GM21526 (cell line): ENCODE data around the gene PAIP2B.

ENCODE experiments used
- ATAC-seq: cut with Tn5 transposase; IDR thresholded peaks from one replicate; pipeline ENCODE4 v1.9.1; 2021; ENCODE audit warnings: moderate library complexity; ENCODE audit not compliant: unreplicated experiment, low FRiP score

The PAIP2B gene

DNA sequence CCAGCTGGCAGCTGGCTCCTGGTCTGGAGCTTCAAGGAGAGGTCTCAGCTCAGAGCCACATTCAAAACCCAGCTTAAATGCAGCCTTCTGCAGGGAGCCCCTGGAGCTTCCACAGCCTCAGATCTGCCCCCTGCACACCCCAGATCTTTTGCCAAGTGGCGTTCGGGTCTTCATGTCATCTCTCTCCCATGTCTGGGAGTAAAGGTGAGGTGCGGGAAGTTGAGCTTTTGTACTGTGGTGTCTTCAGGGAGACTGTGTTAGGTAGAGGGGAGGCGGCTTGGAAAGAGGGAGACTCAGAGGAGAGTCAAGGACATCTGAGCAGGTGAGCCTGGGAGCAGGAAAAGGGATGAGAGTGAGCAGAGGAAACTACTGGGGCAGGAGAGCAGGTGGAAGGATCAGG, 71.1 kb downstream of the PAIP2B start:
- no peak for ATAC-seq

DNA sequence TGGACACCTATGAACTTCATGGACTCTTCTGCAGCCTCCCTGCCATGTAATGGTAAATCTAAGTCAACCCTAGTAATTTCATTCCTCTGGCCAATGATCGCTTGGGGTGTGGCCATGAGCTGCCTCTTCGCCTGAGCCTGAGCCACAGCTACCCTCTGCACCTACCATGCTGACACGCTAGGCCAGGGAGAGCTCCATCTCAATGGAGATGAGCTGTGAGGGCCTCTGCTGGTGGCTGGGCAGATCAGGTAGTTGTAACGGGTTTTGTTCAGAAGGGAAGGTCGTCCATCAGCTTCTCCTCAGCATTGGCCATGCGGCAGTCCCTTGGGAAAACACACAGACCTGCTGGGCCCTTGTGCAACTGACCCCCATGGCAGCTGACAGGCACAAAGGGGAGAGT, 72.1 kb downstream of the PAIP2B start:
- ATAC-seq: no peak

- no peak for ATAC-seq
Measured at GRCh38 chr2:71154279-71154678, 72.6 kb downstream of the PAIP2B start.

- no peak for ATAC-seq
Measured at GRCh38 chr2:71153585-71154224, 73.2 kb downstream of the PAIP2B start.

- ATAC-seq: no peak
Measured at GRCh38 chr2:71151620-71152019, 75.3 kb downstream of the PAIP2B start.

GRCh38 chr2:71150082-71150816, 76.7 kb downstream of the PAIP2B start:
- no peak for ATAC-seq

DNA sequence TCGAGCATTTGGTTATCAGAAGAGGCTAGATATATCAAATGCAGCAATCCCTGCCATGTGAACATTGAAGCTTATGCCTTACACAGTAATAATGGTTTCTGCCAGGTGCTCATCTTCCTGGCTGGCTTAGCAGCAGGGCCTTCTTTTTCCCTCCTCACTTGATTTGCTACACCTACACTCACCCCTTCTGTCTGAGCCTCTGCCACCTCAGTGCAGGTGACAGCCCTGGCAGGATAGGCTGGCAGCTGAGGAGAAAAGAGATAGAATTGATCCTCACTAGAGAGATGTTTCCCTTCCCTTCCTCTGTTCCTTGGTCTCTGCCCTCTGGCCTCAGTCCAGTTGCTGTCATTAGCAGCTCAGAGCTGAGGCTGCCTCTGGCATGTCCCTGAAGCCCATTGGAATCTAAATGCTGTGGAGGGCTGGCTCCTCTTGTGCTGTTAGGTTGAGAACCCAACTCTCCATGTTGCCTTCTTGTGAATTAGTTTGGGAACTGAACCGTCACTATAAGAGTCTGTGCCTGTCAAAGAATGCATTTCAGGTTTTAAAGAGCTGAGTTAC, 78.3 kb downstream of the PAIP2B start:
- ATAC-seq: no peak

- ATAC-seq: no peak
Measured at GRCh38 chr2:71143782-71144181, 83.1 kb downstream of the PAIP2B start.

DNA sequence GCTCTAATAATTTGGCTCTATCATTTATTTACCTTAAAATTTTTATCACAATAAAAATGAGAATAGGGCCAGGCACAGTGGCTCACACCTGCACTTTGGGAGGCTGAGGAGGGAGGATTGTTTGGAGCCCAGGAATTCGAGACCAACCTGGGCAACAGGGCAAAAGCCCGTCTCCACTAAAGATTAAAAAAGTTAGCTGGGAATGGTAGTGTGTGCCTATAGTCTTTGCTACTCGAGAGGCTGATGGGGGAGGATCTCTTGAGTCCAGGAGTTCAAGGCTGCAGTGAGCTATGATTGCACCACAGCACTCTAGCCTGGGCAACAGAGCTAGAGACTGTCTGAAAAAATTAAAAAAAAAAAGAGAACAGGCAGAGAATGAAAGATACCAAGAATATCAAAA, 90.7 kb downstream of the PAIP2B start:
- no peak for ATAC-seq

- ATAC-seq: no peak
Measured at GRCh38 chr2:71133603-71134002, 93.3 kb downstream of the PAIP2B start.
